Measurements from ENCODE around the gene E2F7. TPM values are rescaled to one million over a fixed set of nuclear protein-coding genes. Genes with fewer than 3 reads are reported as not detected.

Gene E2F7
- total RNA-seq (2021; fragmentation: NEBNext Ultra II Directional; extraction: Animal tissue kit (Norgen Biotek cat#: 25700)), result 10 to 100 TPM in 5 of 6 experiments, 1 to 10 TPM in 1; 6.3 to 24.4 (median 18.0) TPM
- long read RNA-seq, partial matches to known transcripts, result 2 of 4 reads
- long read RNA-seq, other reads (novel, unspliced or antisense), result 2 of 4 reads

GRCh38 chr12:77065361-77066204 lies at the start of gene E2F7:
Gene E2F7, minus strand, starts transcription at chr12:77065569. Its CDS starts 934 bp downstream, at chr12:77064635.
- peaks cover 24% of the 10 kb centered on the region for H3K36me3 Mint-ChIP-seq (ENCODE audit: low read depth)
- H3K4me1 Mint-ChIP-seq (ENCODE audit: low read depth), result peaks cover 63% of the 10 kb centered on the region
- DNase-seq, result peak; percentile 84
- H3K9me3 Mint-ChIP-seq, result no peaks in the 10 kb centered on the region
- H3K27me3 Mint-ChIP-seq (ENCODE audit: insufficient read depth), result peaks cover 2% of the 10 kb centered on the region; the same call in 1 of the 2 replicates
- H3K4me3 Mint-ChIP-seq, result peak within 1 kb of the TSS; percentile 91
- TF ChIP-seq, protein P1, sequence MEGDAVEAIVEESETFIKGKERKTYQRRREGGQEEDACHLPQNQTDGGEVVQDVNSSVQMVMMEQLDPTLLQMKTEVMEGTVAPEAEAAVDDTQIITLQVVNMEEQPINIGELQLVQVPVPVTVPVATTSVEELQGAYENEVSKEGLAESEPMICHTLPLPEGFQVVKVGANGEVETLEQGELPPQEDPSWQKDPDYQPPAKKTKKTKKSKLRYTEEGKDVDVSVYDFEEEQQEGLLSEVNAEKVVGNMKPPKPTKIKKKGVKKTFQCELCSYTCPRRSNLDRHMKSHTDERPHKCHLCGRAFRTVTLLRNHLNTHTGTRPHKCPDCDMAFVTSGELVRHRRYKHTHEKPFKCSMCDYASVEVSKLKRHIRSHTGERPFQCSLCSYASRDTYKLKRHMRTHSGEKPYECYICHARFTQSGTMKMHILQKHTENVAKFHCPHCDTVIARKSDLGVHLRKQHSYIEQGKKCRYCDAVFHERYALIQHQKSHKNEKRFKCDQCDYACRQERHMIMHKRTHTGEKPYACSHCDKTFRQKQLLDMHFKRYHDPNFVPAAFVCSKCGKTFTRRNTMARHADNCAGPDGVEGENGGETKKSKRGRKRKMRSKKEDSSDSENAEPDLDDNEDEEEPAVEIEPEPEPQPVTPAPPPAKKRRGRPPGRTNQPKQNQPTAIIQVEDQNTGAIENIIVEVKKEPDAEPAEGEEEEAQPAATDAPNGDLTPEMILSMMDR (IDR thresholded peaks at IDR 0.05), result no peak; the same call in 1 of the 2 replicates
- peak within 1 kb of the TSS; percentile 85 for H3K27ac Mint-ChIP-seq

GRCh38 chr12:77113971-77114370 lies 48.6 kb upstream of the E2F7 start:
- Mint-ChIP-seq H3K27me3 (ENCODE audit: insufficient read depth) (no peaks in the 10 kb centered on the region; the same call in 1 of the 2 replicates), H3K4me1 (ENCODE audit: low read depth) (peaks cover 4% of the 10 kb centered on the region), H3K9me3 (peaks cover 12% of the 10 kb centered on the region), H3K4me3 (no peak overlapping the region), H3K27ac (peak overlapping the region; percentile 64), H3K36me3 (ENCODE audit: low read depth) (peaks cover 16% of the 10 kb centered on the region)
- TF ChIP-seq, protein P1 (IDR thresholded peaks at IDR 0.05), result no peak
- DNase-seq, result no peak

DNA sequence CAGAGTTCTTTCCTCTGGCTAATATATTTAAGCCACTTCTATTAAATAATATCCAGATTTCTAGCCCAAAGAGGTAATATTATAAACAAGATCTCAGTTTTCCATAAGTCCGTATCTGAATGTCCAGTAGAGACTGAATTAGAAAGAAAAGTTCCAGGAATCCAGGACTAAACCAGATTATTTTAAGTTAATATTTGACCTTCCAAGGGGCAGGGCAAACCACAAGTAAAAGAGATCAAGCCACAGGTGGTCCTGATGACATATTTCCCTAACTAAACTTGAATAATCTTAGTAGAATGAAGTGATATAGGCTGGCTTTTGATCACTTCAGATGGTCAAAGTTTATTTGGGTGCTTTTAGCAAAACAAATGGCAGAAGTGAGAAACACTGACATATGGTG lies 43.3 kb upstream of the E2F7 start:
- H3K27ac Mint-ChIP-seq, result no peak overlapping the region
- no peak for DNase-seq
- peaks cover 12% of the 10 kb centered on the region for H3K9me3 Mint-ChIP-seq

DNA sequence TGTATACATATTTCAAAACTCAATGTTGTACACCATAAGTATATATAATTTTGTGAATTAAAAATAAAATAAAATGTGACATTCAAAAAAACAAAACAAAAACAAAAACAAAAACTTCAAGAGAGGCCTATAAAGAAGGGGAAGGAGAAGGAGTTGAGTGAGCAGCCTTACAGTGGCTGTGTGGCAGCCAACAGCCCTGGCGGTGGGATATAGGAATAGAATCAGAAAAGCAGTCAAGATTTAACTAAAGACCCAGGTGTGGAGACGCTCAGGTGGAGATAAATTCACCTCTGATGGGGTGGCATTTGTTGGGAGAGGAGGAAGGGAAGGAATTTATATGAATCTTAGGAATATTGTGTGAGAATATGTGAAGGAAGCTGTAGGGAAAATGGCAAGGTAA lies 41.8 kb upstream of the E2F7 start:
- H3K36me3 Mint-ChIP-seq (ENCODE audit: low read depth), result peaks cover 16% of the 10 kb centered on the region
- H3K4me1 Mint-ChIP-seq (ENCODE audit: low read depth), result peaks cover 53% of the 10 kb centered on the region
- no peak overlapping the region for H3K4me3 Mint-ChIP-seq
- no peaks in the 10 kb centered on the region; the same call in 1 of the 2 replicates for H3K27me3 Mint-ChIP-seq (ENCODE audit: insufficient read depth)
- TF ChIP-seq, protein P1 (IDR thresholded peaks at IDR 0.05), result no peak
- no peak overlapping the region for H3K27ac Mint-ChIP-seq
- no peak for DNase-seq
- peaks cover 12% of the 10 kb centered on the region for H3K9me3 Mint-ChIP-seq

More for the DNA sequence above, 43.3 kb upstream of the E2F7 start:
- peaks cover 37% of the 10 kb centered on the region for H3K4me1 Mint-ChIP-seq (ENCODE audit: low read depth)
- H3K27me3 Mint-ChIP-seq (ENCODE audit: insufficient read depth), result no peaks in the 10 kb centered on the region; the same call in 1 of the 2 replicates
- peaks cover 16% of the 10 kb centered on the region for H3K36me3 Mint-ChIP-seq (ENCODE audit: low read depth)
- H3K4me3 Mint-ChIP-seq, result no peak overlapping the region
- TF ChIP-seq, protein P1 (IDR thresholded peaks at IDR 0.05), result no peak

GRCh38 chr12:77104792-77105191 lies 39.4 kb upstream of the E2F7 start:
- H3K27ac Mint-ChIP-seq, result peak overlapping the region; percentile 87

More at GRCh38 chr12:77104792-77105191, 39.4 kb upstream of the E2F7 start:
- TF ChIP-seq, protein P1 (IDR thresholded peaks at IDR 0.05), result no peak
- Mint-ChIP-seq H3K4me3 (peak overlapping the region; percentile 4; the same call in 1 of the 2 replicates), H3K36me3 (ENCODE audit: low read depth) (no peaks in the 10 kb centered on the region), H3K4me1 (ENCODE audit: low read depth) (peaks cover 55% of the 10 kb centered on the region), H3K27me3 (ENCODE audit: insufficient read depth) (no peaks in the 10 kb centered on the region; the same call in none of the 2 replicates), H3K9me3 (no peaks in the 10 kb centered on the region)
- DNase-seq, result peak; percentile 39

All from HFFc6 (cell line).